ENCODE measurements around the gene JMJD1C. TPM values are rescaled to one million over a fixed set of nuclear protein-coding genes. Genes with fewer than 3 reads are reported as not detected.

Gene JMJD1C
- total RNA-seq, 1 donor from 2014 or later = 68.7 TPM

GRCh38 chr10:63478564-63478963, 12.8 kb upstream of the JMJD1C start:
- H3K4me1 Mint-ChIP-seq = peaks cover 16% of the 10 kb centered on the region
- peaks cover 4% of the 10 kb centered on the region for H3K36me3 Mint-ChIP-seq (ENCODE audit: low read depth)
- H3K27ac Mint-ChIP-seq (ENCODE audit: unreplicated experiment) = no peak overlapping the region
- no peaks in the 10 kb centered on the region for H3K27me3 Mint-ChIP-seq (ENCODE audit: low read depth)
- TF ChIP-seq, protein P1, sequence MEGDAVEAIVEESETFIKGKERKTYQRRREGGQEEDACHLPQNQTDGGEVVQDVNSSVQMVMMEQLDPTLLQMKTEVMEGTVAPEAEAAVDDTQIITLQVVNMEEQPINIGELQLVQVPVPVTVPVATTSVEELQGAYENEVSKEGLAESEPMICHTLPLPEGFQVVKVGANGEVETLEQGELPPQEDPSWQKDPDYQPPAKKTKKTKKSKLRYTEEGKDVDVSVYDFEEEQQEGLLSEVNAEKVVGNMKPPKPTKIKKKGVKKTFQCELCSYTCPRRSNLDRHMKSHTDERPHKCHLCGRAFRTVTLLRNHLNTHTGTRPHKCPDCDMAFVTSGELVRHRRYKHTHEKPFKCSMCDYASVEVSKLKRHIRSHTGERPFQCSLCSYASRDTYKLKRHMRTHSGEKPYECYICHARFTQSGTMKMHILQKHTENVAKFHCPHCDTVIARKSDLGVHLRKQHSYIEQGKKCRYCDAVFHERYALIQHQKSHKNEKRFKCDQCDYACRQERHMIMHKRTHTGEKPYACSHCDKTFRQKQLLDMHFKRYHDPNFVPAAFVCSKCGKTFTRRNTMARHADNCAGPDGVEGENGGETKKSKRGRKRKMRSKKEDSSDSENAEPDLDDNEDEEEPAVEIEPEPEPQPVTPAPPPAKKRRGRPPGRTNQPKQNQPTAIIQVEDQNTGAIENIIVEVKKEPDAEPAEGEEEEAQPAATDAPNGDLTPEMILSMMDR (conservative IDR thresholded peaks at IDR 0.05) = no peak
- H3K4me3 Mint-ChIP-seq = no peak overlapping the region
- no peak for DNase-seq (ENCODE audit: low read depth, low spot score)
- H3K9me3 Mint-ChIP-seq = peaks cover 2% of the 10 kb centered on the region

DNA sequence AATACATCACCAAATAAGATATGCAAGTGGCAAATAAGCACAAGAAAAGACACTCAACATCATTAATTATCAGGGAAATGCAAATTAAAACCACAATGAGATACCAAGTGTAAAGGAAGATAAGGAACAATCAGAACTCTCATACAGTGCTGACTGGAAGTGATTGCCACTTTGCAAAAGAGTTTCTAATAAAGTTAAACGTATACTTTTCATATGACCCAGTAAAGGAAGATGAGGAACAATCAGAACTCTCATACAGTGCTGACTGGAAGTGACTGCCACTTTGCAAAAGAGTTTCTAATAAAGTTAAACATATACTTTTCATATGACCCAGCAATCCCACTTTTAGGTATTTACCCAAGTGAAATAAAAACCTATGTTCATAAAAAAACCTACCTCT, 12.2 kb upstream of the JMJD1C start:
- Mint-ChIP-seq H3K36me3 (ENCODE audit: low read depth) (peaks cover 4% of the 10 kb centered on the region), H3K27me3 (ENCODE audit: low read depth) (no peaks in the 10 kb centered on the region), H3K4me1 (peaks cover 16% of the 10 kb centered on the region), H3K4me3 (no peak overlapping the region), H3K27ac (ENCODE audit: unreplicated experiment) (no peak overlapping the region), H3K9me3 (peaks cover 2% of the 10 kb centered on the region)
- TF ChIP-seq, protein P1 (conservative IDR thresholded peaks at IDR 0.05) = no peak
- DNase-seq (ENCODE audit: low read depth, low spot score) = no peak

GRCh38 chr10:63474488-63474887, 8.7 kb upstream of the JMJD1C start:
- Mint-ChIP-seq H3K4me3 (no peak overlapping the region), H3K27me3 (ENCODE audit: low read depth) (no peaks in the 10 kb centered on the region), H3K9me3 (peaks cover 2% of the 10 kb centered on the region), H3K4me1 (peaks cover 16% of the 10 kb centered on the region), H3K36me3 (ENCODE audit: low read depth) (peaks cover 4% of the 10 kb centered on the region), H3K27ac (ENCODE audit: unreplicated experiment) (peak overlapping the region; percentile 83)
- TF ChIP-seq, protein P1 (conservative IDR thresholded peaks at IDR 0.05) = no peak
- DNase-seq (ENCODE audit: low read depth, low spot score) = no peak

DNA sequence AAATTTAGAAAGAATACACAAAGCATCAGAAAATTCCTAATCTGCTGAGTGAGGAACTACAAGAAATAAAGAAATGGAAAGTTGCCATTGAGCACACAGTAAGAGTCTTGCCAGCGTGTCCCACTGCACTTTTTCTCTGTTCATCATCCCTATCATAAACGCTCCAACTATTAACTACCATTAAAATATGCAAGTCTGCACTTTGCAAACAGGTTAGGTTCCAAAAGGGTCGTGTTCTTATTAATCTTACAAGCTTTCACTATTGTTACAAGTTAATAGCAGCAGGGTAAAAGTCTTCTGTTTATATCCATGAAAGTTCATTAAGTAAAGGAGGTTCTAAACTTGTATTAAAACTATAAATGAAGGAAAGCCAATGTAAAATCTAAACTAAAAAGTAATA, 5.2 kb upstream of the JMJD1C start:
- Mint-ChIP-seq H3K36me3 (ENCODE audit: low read depth) (peaks cover 4% of the 10 kb centered on the region), H3K4me1 (peaks cover 27% of the 10 kb centered on the region)

DNA sequence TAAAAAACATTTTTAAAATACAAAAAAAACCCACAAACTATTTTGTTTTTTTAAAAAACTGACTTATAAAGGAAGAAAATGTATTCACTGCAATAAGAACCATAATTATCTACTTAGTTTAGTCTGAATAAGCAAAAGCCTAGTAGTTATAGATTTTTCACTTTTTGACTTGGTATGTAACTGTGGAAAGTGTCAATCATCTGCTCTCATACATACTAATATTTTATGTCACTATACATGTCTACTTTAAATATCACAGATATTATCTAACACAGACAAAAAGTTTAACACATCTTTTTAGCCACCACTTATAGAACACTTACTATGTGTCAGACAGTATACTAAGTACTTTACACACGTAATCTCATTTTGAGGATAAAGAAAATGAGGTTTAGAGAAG, 3.2 kb upstream of the JMJD1C start:
- Mint-ChIP-seq H3K36me3 (ENCODE audit: low read depth) (no peaks in the 10 kb centered on the region), H3K9me3 (no peaks in the 10 kb centered on the region), H3K4me3 (peak overlapping the region; percentile 73), H3K4me1 (peaks cover 28% of the 10 kb centered on the region), H3K27ac (ENCODE audit: unreplicated experiment) (no peak overlapping the region), H3K27me3 (ENCODE audit: low read depth) (no peaks in the 10 kb centered on the region)
- DNase-seq (ENCODE audit: low read depth, low spot score) = no peak
- TF ChIP-seq, protein P1 (conservative IDR thresholded peaks at IDR 0.05) = no peak

More for the DNA sequence above, 5.2 kb upstream of the JMJD1C start:
- H3K27me3 Mint-ChIP-seq (ENCODE audit: low read depth) = no peaks in the 10 kb centered on the region
- DNase-seq (ENCODE audit: low read depth, low spot score) = no peak
- H3K4me3 Mint-ChIP-seq = no peak overlapping the region
- TF ChIP-seq, protein P1 (conservative IDR thresholded peaks at IDR 0.05) = no peak
- no peak overlapping the region for H3K27ac Mint-ChIP-seq (ENCODE audit: unreplicated experiment)
- H3K9me3 Mint-ChIP-seq = no peaks in the 10 kb centered on the region

DNA sequence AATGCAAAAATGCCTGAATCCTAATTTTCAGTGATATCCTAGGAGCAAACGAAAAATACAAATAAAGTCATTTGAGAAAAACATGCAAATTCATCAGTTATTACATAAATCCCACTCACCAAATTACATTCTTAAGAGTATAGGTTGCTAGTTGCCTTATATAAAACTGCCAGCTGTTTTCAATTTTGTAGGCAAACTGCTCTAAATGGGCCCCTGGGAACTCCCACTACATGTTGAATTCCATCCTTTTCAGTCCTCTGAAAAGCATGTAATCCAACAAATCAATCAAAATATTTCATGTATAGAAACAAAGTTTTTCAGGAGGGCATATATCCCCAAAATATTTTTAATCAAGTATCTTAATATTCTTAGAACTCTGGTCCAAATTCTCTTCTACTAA, 2.1 kb upstream of the JMJD1C start:
- no peaks in the 10 kb centered on the region for H3K9me3 Mint-ChIP-seq
- peaks cover 29% of the 10 kb centered on the region for H3K4me1 Mint-ChIP-seq
- H3K36me3 Mint-ChIP-seq (ENCODE audit: low read depth) = no peaks in the 10 kb centered on the region
- TF ChIP-seq, protein P1 (conservative IDR thresholded peaks at IDR 0.05) = no peak
- no peak for DNase-seq (ENCODE audit: low read depth, low spot score)
- H3K27ac Mint-ChIP-seq (ENCODE audit: unreplicated experiment) = no peak overlapping the region
- H3K27me3 Mint-ChIP-seq (ENCODE audit: low read depth) = no peaks in the 10 kb centered on the region
- H3K4me3 Mint-ChIP-seq = peak overlapping the region; percentile 68

Data from neural crest cell (in vitro differentiated cells).